Measurements from ENCODE around the gene STK11IP.

STK11IP gene

DNA sequence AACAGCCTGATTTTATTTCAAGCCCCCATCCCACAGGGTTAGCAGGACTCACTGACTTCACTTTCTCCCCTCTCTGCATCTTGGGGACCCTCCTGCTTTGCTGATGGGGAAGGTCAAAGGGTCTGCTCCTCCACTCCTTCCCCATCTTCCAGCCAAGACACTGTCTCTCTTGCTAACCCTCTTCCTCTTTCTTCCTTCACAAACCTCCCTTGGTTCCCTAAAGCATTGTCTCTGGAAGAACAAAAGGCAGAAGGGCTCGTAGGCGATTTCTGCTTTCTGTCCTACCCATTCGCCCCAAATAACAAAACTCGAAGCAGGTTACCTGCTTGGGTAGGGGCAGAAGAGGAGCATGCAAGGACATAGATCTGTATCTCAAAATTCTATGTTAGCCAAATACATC is 24.3 kb downstream of the STK11IP start:
- DNase-seq = no peak

GRCh38 chr2:219622472-219622871 is 24.8 kb downstream of the STK11IP start:
- DNase-seq = no peak

DNA sequence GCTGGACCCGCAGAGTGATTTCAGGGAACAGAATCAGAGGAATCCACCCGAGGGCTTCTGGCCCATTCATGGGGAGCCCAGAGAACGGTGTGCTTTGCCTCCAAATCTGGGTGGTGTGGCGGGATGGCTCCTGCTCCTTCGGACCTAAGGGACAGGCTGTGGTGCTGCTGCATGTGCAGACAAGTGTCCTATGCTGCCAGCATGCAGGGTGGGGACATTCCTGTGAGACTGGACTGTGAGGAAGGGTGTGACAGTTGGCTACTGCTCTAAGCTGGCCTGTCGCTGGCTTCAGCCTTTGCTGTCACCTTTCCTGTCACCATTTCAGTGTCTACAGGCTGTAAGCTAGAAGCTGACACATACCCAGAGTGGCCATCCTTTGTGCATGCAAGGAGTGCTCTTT is 26.9 kb downstream of the STK11IP start:
- no peak for DNase-seq

- DNase-seq = no peak
Measured at GRCh38 chr2:219625179-219625578, 27.5 kb downstream of the STK11IP start.

GRCh38 chr2:219626540-219626939 is 28.9 kb downstream of the STK11IP start:
- DNase-seq = no peak

GRCh38 chr2:219627103-219628100 is 29.7 kb downstream of the STK11IP start, which contains the start of gene SLC4A3:
Gene SLC4A3, plus strand, starts transcription at chr2:219627630. Its CDS starts 363 bp downstream, at chr2:219627993.
- no peak for DNase-seq

DNA sequence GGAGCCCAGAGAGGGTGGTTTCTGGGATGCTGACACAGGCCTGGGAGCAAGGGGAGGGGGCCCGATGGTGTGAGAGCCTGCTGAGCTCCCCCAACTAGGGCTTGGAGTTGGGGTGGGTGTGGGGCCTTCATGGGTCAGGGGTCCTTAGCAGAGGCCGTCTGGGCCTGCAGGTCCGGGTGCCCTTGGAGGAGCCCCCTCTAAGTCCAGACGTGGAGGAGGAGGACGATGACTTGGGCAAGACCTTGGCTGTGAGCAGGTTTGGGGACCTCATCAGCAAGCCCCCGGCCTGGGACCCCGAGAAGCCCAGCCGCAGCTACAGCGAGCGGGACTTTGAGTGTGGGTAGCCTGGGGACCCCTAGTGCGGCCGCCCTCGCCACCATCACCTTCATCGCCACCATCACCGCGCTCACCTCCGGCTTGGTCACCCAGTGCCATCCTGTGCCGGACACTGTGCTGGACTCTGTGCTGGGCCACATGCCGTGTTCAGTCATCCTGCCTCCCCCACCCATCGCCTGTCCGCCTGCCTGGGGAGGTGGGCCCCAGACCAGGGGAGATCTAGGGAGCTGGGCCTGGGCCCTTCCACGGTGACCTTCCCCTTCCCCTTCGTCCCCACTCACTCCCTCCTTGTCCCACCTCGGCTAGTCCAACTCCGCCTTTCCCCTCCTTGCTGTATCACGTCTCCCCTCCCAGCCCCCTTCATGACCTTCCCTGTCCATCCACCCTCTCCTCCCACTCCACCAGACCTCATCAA is 30.8 kb downstream of the STK11IP start:
- no peak for DNase-seq

GRCh38 chr2:219628986-219629901 is 31.6 kb downstream of the STK11IP start:
- DNase-seq = no peak

DNA sequence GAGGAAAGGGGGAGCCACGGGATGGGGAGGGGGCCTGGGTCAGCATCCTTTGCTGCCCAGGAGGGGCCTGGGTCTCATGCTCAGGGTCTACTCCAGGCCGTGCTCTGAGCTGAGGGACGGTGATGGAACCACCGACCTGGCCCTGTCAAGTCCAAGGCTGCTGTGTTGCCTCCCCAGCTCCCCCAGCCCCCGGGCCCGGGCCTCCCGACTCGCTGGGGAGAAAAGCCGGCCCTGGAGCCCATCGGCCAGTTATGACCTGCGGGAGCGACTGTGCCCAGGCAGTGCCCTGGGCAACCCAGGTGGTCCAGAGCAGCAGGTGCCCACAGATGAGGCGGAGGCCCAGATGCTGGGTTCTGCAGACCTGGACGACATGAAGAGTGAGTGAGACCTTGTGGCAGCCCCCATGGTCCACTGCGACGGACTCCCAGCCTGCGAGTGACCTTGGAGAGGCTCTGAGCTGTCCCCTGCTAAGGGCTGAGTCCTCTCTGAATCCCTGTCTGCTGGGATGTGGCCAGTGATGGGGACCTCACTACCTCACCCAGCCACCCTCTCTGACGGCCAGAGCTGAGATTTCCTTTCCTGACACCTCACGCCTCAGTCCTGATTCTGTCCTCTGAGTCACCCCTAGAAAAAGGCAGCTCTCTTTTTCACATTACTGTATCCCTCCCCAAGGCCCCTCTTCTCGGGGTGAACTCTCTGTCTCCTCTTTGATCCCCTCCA is 32.5 kb downstream of the STK11IP start:
- no peak for DNase-seq

- no peak for DNase-seq
Measured at GRCh38 chr2:219630770-219631405, 33.2 kb downstream of the STK11IP start.

DNA sequence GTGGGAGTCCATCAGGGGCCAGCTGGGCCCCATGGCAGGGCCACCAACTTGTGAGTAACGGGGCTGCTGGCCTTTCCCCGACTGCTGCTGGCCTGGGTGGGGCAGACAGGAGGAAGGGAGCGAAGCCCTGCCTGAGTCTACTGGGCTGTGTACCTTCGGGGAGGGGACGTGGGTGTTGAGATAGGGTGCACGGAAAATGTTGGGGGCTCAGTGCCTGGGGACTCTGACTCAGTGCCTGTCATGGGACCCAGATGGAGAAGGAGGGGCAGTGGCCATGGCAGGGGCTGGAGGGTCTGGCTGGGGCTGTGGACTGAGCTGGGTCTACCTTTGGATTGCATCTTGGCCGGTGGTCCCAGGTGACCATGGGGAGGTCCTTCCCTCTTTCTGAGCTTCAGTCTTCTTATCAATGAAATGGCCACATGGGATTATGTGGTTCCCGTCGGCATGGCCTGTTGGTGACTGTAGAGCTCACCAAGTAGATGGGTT is 33.8 kb downstream of the STK11IP start:
- peak in 1 of 2 experiments; percentile 11 for DNase-seq

- DNase-seq = peak in 1 of 2 experiments; percentile 9
Measured at GRCh38 chr2:219631904-219632759, 34.5 kb downstream of the STK11IP start.

DNA sequence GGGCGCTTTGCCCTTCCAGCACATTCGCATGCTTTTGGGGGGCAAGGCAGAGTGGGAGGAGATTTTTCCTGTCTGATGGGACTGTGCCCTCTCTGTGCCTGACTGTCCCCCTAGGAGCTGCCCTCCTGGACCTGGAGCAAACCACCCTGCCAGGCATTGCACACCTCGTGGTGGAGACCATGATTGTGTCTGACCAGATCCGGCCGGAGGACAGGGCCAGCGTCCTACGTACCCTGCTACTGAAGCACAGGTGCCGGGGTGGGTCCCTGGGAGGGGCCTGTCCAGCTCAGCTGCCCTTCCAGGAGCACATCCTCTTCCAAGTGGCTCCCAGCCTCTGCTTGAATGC is 35.1 kb downstream of the STK11IP start:
- DNase-seq = no peak

- DNase-seq = no peak
Measured at GRCh38 chr2:219633276-219634065, 35.8 kb downstream of the STK11IP start.

DNA sequence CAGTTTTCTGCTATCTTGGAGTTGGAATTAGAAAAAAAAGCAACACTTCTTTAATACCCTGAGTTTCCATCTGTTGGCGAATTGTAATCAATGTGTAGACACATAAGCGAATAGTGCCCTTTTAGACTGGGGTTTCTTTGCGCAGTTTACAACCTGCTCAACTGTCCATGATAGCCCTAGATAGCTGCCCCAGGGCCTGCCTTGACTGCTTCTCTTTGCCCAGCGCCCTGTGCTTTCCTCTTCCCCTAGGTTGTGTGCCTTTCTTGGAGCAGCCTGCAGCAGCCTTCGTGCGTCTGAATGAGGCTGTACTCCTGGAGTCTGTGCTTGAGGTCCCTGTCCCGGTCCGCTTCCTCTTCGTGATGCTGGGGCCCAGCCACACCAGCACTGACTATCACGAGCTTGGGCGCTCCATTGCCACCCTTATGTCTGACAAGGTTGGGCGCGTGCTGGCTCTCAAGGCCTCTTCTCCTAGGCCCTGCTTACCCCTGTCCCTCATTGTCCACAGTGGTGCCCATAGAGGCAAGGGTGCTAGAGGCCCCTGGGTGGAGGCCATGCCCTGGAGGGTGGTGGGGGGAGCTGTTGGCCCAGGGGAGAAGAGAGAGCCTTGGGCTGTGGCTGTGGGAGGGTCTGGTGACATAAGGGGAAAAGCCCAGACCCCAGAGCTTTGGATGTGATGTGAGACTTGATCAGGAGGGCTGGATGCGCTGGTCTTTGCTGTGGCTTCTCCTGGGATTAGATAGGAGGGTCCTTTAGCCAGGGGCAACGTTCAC is 36.7 kb downstream of the STK11IP start:
- DNase-seq = peak in 1 of 2 experiments; percentile 11

- peak in 1 of 2 experiments; percentile 9 for DNase-seq
Measured at GRCh38 chr2:219634951-219635751, 37.5 kb downstream of the STK11IP start.

- no peak for DNase-seq
Measured at GRCh38 chr2:219636144-219636915, 38.7 kb downstream of the STK11IP start.

All from activated T-cell treated with anti-CD3 and anti-CD28 coated beads, Interleukin-2, amount 50 U/mL, for 48 hours (primary cell).